Trophoblast cell (in vitro differentiated cells and primary cell): Measurements from ENCODE around the gene DYRK1A.
A peak's percentile ranks its signal among the peaks of the same experiment; 100 is the strongest.

Experiments
- DNase-seq, 2 donors: peaks; one replicate each; pipeline ENCODE4 v3.0.0-alpha.2; 2016
- H2AFZ ChIP-seq: 2 replicates; pipeline ENCODE4 v1.6.1; 2013; ENCODE audit warnings: low read length, moderate library complexity, mild to moderate bottlenecking; ENCODE audit not compliant: insufficient read depth, poor library complexity
- H2AK5ac ChIP-seq: 2 replicates; pipeline ENCODE4 v1.6.1; 2013; ENCODE audit warnings: mild to moderate bottlenecking, low read length
- H2BK120ac ChIP-seq: 2 replicates; pipeline ENCODE4 v1.6.1; 2013; ENCODE audit warnings: low read length, mild to moderate bottlenecking, moderate library complexity; ENCODE audit not compliant: insufficient read depth, poor library complexity
- H2BK12ac ChIP-seq: 2 replicates; pipeline ENCODE4 v1.6.1; 2013; ENCODE audit warnings: mild to moderate bottlenecking, low read length, moderate library complexity
- H2BK5ac ChIP-seq: 2 replicates; pipeline ENCODE4 v1.6.1; 2013; ENCODE audit warnings: low read length, low read depth, moderate library complexity, mild to moderate bottlenecking; ENCODE audit not compliant: poor library complexity
- H3K14ac ChIP-seq: 2 replicates; pipeline ENCODE4 v1.6.1; 2013; ENCODE audit warnings: mild to moderate bottlenecking, low read length
- H3K18ac ChIP-seq: 2 replicates; pipeline ENCODE4 v1.6.1; 2013; ENCODE audit warnings: mild to moderate bottlenecking, low read length
- H3K23ac ChIP-seq: 2 replicates; pipeline ENCODE4 v1.6.1; 2013; ENCODE audit warnings: low read length
- H3K27ac ChIP-seq: 2 replicates; pipeline ENCODE4 v1.5.1; 2013; ENCODE audit warnings: low read depth, mild to moderate bottlenecking, inconsistent platforms, low read length, moderate library complexity
- H3K27me3 ChIP-seq: 2 replicates; pipeline ENCODE4 v1.6.1; 2013; ENCODE audit warnings: inconsistent platforms, mild to moderate bottlenecking, low read length, moderate library complexity; ENCODE audit not compliant: insufficient read depth
- H3K36me3 ChIP-seq, 2 experiments: 1 replicate in 1 of 2; 2 replicates in 1 of 2; pipeline ENCODE4 v1.6.1; 2013; ENCODE audit warnings: low read length in 2 of 2, mild to moderate bottlenecking in 2 of 2, moderate library complexity in 1 of 2; ENCODE audit not compliant: insufficient read depth in 2 of 2, control insufficient read depth in 1 of 2
- H3K4ac ChIP-seq: 2 replicates; pipeline ENCODE4 v1.6.1; 2013; ENCODE audit warnings: low read depth, mild to moderate bottlenecking, low read length, moderate library complexity
- H3K4me1 ChIP-seq, 2 experiments: 1 replicate in 1 of 2; 2 replicates in 1 of 2; pipeline ENCODE4 v1.6.1; 2013; ENCODE audit warnings: low read length in 2 of 2, mild to moderate bottlenecking in 2 of 2, moderate library complexity in 1 of 2; ENCODE audit not compliant: insufficient read depth in 2 of 2, control insufficient read depth in 1 of 2
- H3K4me2 ChIP-seq: 2 replicates; pipeline ENCODE4 v1.6.1; 2013; ENCODE audit warnings: inconsistent platforms, mild to moderate bottlenecking, low read length, moderate library complexity
- H3K4me3 ChIP-seq: 2 replicates; pipeline ENCODE4 v1.5.1; 2013; ENCODE audit warnings: mild to moderate bottlenecking, low read depth, low read length, inconsistent platforms
- H3K79me1 ChIP-seq: one replicate; pipeline ENCODE4 v1.6.1; 2013; ENCODE audit warnings: low read length
- H3K79me2 ChIP-seq: 2 replicates; pipeline ENCODE4 v1.6.1; 2013; ENCODE audit warnings: low read length, mild to moderate bottlenecking; ENCODE audit not compliant: control insufficient read depth, insufficient read depth, poor library complexity
- H3K9ac ChIP-seq: 2 replicates; pipeline ENCODE4 v1.6.1; 2013; ENCODE audit warnings: mild to moderate bottlenecking, low read length
- H3K9me3 ChIP-seq: 2 replicates; pipeline ENCODE4 v1.6.1; 2013; ENCODE audit warnings: low read depth, mild to moderate bottlenecking, control low read depth, inconsistent platforms, low read length; ENCODE audit not compliant: insufficient read depth
- H4K12ac ChIP-seq: 2 replicates; pipeline ENCODE4 v1.6.1; 2013; ENCODE audit warnings: low read depth, mild to moderate bottlenecking, low read length, moderate library complexity
- H4K8ac ChIP-seq: 2 replicates; pipeline ENCODE4 v1.6.1; 2013; ENCODE audit warnings: low read depth, mild to moderate bottlenecking, low read length, moderate library complexity
- H4K91ac ChIP-seq: one replicate; pipeline ENCODE4 v1.6.1; 2013; ENCODE audit warnings: low read depth, mild to moderate bottlenecking, low read length, moderate library complexity
- WGBS: extraction: QIAGEN DNeasy Blood & Tissue Kit; methylation state at CpG from one replicate; pipeline ENCODE4 v1.1.7; 2013; ENCODE audit warnings: missing lambda C conversion rate; ENCODE audit not compliant: insufficient read length, insufficient coverage; ENCODE audit errors: extremely low coverage; 5-methylcytosine and 5-hydroxymethylcytosine counted together

The DYRK1A gene

GRCh38 chr21:37443683-37444082, 77.1 kb downstream of the DYRK1A start:
- H4K12ac ChIP-seq: no peak overlapping the region
- no peak overlapping the region for H2BK120ac ChIP-seq
- no peak overlapping the region for H4K8ac ChIP-seq
- no peak overlapping the region for H3K18ac ChIP-seq
- H3K14ac ChIP-seq: no peak overlapping the region
- no peak overlapping the region for H4K91ac ChIP-seq
- no peaks in the 10 kb centered on the region for H3K79me1 ChIP-seq
- no peak overlapping the region for H2BK5ac ChIP-seq
- H3K36me3 ChIP-seq: no peaks in the 10 kb centered on the region
- H2AK5ac ChIP-seq: no peak overlapping the region
- H2BK12ac ChIP-seq: no peak overlapping the region
- H3K4ac ChIP-seq: peak overlapping the region; percentile 41
- H2AFZ ChIP-seq: no peak overlapping the region
- no peaks in the 10 kb centered on the region for H3K4me1 ChIP-seq
- no peak overlapping the region for H3K23ac ChIP-seq
- DNase-seq: no peak
- no peak overlapping the region for H3K4me2 ChIP-seq
- no peaks in the 10 kb centered on the region for H3K9me3 ChIP-seq
- WGBS: no CpG with 5 or more reads among the region's 4 CpGs
- H3K4me3 ChIP-seq: no peak overlapping the region
- no peak overlapping the region for H3K27ac ChIP-seq
- no peaks in the 10 kb centered on the region for H3K27me3 ChIP-seq
- H3K9ac ChIP-seq: no peak overlapping the region
- H3K79me2 ChIP-seq: peaks cover 15% of the 10 kb centered on the region

- Histone ChIP-seq H4K8ac (no peak overlapping the region), H2BK120ac (no peak overlapping the region), H3K4me1 (peaks cover 0 to 3% of the 10 kb centered on the region in 2 experiments), H3K27me3 (no peaks in the 10 kb centered on the region), H3K23ac (no peak overlapping the region), H3K14ac (no peak overlapping the region), H4K12ac (no peak overlapping the region), H2AK5ac (no peak overlapping the region), H3K27ac (no peak overlapping the region), H2AFZ (no peak overlapping the region), H3K9ac (no peak overlapping the region), H3K79me1 (no peaks in the 10 kb centered on the region), H3K18ac (no peak overlapping the region), H2BK5ac (no peak overlapping the region), H4K91ac (no peak overlapping the region), H3K79me2 (peaks cover 11% of the 10 kb centered on the region), H3K4ac (no peak overlapping the region), H2BK12ac (no peak overlapping the region), H3K9me3 (no peaks in the 10 kb centered on the region), H3K36me3 (peaks cover 0 to 2% of the 10 kb centered on the region in 2 experiments), H3K4me2 (no peak overlapping the region), H3K4me3 (no peak overlapping the region)
- no peak for DNase-seq
- no CpG with 5 or more reads among the region's 5 CpGs for WGBS
Observed at GRCh38 chr21:37445228-37445627, 78.7 kb downstream of the DYRK1A start.

GRCh38 chr21:37446552-37446951, 80.0 kb downstream of the DYRK1A start:
- Histone ChIP-seq H3K9me3 (no peaks in the 10 kb centered on the region), H3K79me2 (peaks cover 14% of the 10 kb centered on the region), H3K27ac (no peak overlapping the region), H3K4ac (peak overlapping the region; percentile 64), H3K4me3 (no peak overlapping the region), H2AK5ac (no peak overlapping the region), H2BK120ac (no peak overlapping the region), H3K23ac (no peak overlapping the region), H4K91ac (no peak overlapping the region), H3K36me3 (peaks cover 0 to 2% of the 10 kb centered on the region in 2 experiments), H3K14ac (no peak overlapping the region), H3K9ac (no peak overlapping the region), H3K27me3 (no peaks in the 10 kb centered on the region), H3K4me2 (no peak overlapping the region), H3K79me1 (no peaks in the 10 kb centered on the region), H4K8ac (no peak overlapping the region), H2AFZ (no peak overlapping the region), H2BK12ac (no peak overlapping the region), H2BK5ac (no peak overlapping the region), H4K12ac (no peak overlapping the region), H3K4me1 (peaks cover 3 to 10% of the 10 kb centered on the region in 2 experiments), H3K18ac (no peak overlapping the region)
- WGBS: no CpG with 5 or more reads among the region's 5 CpGs
- no peak for DNase-seq

GRCh38 chr21:37447288-37447936, 80.8 kb downstream of the DYRK1A start:
- no peaks in the 10 kb centered on the region for H3K79me1 ChIP-seq
- peaks cover 14% of the 10 kb centered on the region for H3K79me2 ChIP-seq
- no peak overlapping the region for H3K14ac ChIP-seq
- peaks cover 8 to 18% of the 10 kb centered on the region in 2 experiments for H3K4me1 ChIP-seq
- H2AFZ ChIP-seq: no peak overlapping the region
- 100% methylated on average over 2 of the region's 7 CpGs for WGBS
- H3K23ac ChIP-seq: no peak overlapping the region
- H3K9me3 ChIP-seq: no peaks in the 10 kb centered on the region
- no peaks in the 10 kb centered on the region for H3K27me3 ChIP-seq
- peak overlapping the region; percentile 71 for H3K4ac ChIP-seq
- H2BK12ac ChIP-seq: no peak overlapping the region
- no peak overlapping the region for H3K27ac ChIP-seq
- no peak overlapping the region for H4K12ac ChIP-seq
- no peak overlapping the region for H3K4me3 ChIP-seq
- no peak overlapping the region for H2AK5ac ChIP-seq
- no peak overlapping the region for H3K4me2 ChIP-seq
- no peak overlapping the region for H2BK5ac ChIP-seq
- no peak overlapping the region for H2BK120ac ChIP-seq
- H3K18ac ChIP-seq: no peak overlapping the region
- no peak overlapping the region for H3K9ac ChIP-seq
- H4K91ac ChIP-seq: no peak overlapping the region
- no peak overlapping the region for H4K8ac ChIP-seq
- no peak for DNase-seq
- peaks cover 0 to 2% of the 10 kb centered on the region in 2 experiments for H3K36me3 ChIP-seq
